Ovary (tissue), 9 donors: ENCODE data around the gene FAM3B. TPM values are rescaled to one million over a fixed set of nuclear protein-coding genes. Genes with fewer than 3 reads are reported as not detected.

Experiments used
- DNase-seq, 5 donors: peaks; one replicate each; pipeline ENCODE4 v3.0.0-alpha.2; 2019 to 2020
- H3K27ac ChIP-seq, 2 donors: fragments of 200-600 bp; one replicate each; pipeline versions ENCODE4 v1.5.1 to v1.8.0; 2019 to 2022
- H3K27me3 ChIP-seq: fragments of 200-600 bp; one replicate; pipeline ENCODE4 v1.8.0; 2022
- H3K36me3 ChIP-seq: fragments of 200-600 bp; sonication (generic); one replicate; pipeline ENCODE4 v1.5.1; 2019
- H3K4me1 ChIP-seq: one replicate; pipeline ENCODE4 v1.8.1; 2013; ENCODE audit warnings: mild to moderate bottlenecking, moderate library complexity; ENCODE audit not compliant: insufficient read depth
- H3K4me3 ChIP-seq: fragments of 200-600 bp; sonication (generic); one replicate; pipeline ENCODE4 v1.5.1; 2017
- H3K9me3 ChIP-seq, 2 donors: fragments of 200-600 bp in 1 of 2; sonication (generic) in 1 of 2; one replicate each; pipeline versions ENCODE4 v1.5.1 to v1.8.1; 2013 to 2019; ENCODE audit warnings: mild to moderate bottlenecking in 1 of 2, moderate library complexity in 1 of 2
- EP300 ChIP-seq: sonication (generic); formaldehyde crosslinking; IDR thresholded peaks from one replicate; pipeline ENCODE4 v1.6.1; 2017; ENCODE audit warnings: antibody characterized with exemption
- POLR2A ChIP-seq: fragments of 450-650 bp; IDR thresholded peaks from one replicate; pipeline ENCODE4 v1.6.1; 2017; ENCODE audit warnings: antibody characterized with exemption, mild to moderate bottlenecking, moderate library complexity
- WGBS, 3 donors: extraction: QIAGEN DNeasy Blood & Tissue Kit in 1 of 3; methylation state at CpG; one replicate each; pipeline versions ENCODE4 v1.1.5 to v1.1.7; 2013 to 2017; 5-methylcytosine and 5-hydroxymethylcytosine counted together
- intact Hi-C, 4 donors: fragments of 100-400 bp; cut with DNase I; formaldehyde crosslinking; loops; one replicate each; pipeline versions ENCODE4 v1.11.0 to v1.15.1; 2022 to 2023
- polyA plus RNA-seq, 2 donors: library from polyadenylated mRNA; stranded (reverse); fragments of 200-250 nt in 1 of 2; fragments of 350-450 nt in 1 of 2; fragmentation: Illumina TruSeq in 1 of 2; extraction: RNeasy Lipid Tissue Mini Kit (QIAGEN cat#74804) in 1 of 2; gene quantifications; one replicate each; pipeline ENCODE4 v1.2.3, GENCODE V29; 2013 to 2014
- total RNA-seq, 7 donors: library from RNA; depleted of rRNA in 2 of 7; stranded (reverse); fragments of >200 nt in 2 of 7; fragmentation: NEBNext Ultra II Directional in 3 of 7; extraction: Animal tissue kit (Norgen Biotek cat#: 25700) in 3 of 7; gene quantifications; one replicate each; pipeline versions ENCODE4 v1.1.0 to v1.2.4, GENCODE V29; 2016 to 2023
- TF ChIP-seq, protein P1 (sequence below), 3 donors: fragments of 450-650 bp in 2 of 3; fragments of 200-600 bp in 1 of 3; IDR thresholded peaks; one replicate each; pipeline versions ENCODE4 v1.5.1 to v1.8.0; 2016 to 2022; ENCODE audit warnings: antibody characterized with exemption in 3 of 3, mild to moderate bottlenecking in 1 of 3
- donor health status: DM: no; HTN: no; CAD: no; lungs with moderate emphysema.
- donor health status: DM: no; HTN: no; CAD: no.
- donor health status: Bipolar disorder and iron deficiency.
- donor health status: DM: yes; HTN: yes; CAD: no.
- donor health status: DM: no; HTN: no; CAD: no.
- donor health status: DM: yes; HTN: yes; CAD: no.

Gene FAM3B
- total and polyA plus RNA-seq, 9 donors = 0.10 to 7.7 (median 1.0) TPM; not detected in 2

DNA sequence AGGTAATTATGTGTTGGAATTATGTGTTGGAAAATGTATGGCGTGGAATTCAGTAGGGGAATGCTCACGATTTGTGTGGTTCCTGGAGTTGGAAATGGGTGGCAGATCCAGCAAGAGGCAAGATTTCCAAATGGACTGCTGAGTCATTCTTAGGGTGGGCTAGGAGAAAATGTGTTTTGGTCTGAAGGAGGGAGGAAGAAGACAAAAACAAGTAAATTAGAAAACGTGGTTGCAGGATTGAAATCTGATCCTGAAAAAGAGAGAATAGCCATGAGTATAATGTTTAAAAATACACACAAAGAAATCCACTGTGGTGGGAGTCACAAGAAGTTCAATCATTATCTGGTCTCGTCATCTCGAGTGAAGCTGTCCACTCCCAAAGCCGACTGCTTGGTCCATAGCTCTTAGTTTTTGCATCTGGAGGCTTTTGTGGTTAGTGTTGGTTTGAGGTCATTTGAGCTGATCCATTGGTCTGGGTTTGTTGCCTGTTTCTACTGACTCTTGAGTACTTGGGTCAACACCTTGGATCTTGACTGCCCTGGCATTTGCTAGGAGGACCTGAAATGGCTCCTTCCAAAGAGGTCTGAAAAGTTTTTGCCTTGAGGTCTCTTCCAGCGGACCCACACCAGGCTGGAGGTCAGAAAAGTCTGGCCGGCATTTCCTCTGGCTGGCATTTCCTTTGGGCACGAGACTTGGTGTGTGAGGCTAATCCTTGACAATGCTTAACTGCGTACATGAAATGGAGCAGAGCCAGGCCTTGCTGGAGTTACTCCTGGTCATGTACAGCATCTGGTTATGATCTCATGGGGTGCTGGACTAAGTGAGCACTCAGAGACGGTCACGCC, 54.5 kb downstream of the FAM3B start:
- Histone ChIP-seq H3K4me1 (peaks cover 2% of the 10 kb centered on the region), H3K27ac (no peak overlapping the region), H3K27me3 (no peaks in the 10 kb centered on the region), H3K36me3 (no peaks in the 10 kb centered on the region), H3K4me3 (no peak overlapping the region), H3K9me3 (no peaks in the 10 kb centered on the region)
- intact Hi-C loops = no loop called here
- 76 to 81% (median 79%) methylated on average over 12 of the region's 12 CpGs for WGBS, 3 donors
- TF ChIP-seq EP300 (no peak), POLR2A (no peak)
- TF ChIP-seq, protein P1, sequence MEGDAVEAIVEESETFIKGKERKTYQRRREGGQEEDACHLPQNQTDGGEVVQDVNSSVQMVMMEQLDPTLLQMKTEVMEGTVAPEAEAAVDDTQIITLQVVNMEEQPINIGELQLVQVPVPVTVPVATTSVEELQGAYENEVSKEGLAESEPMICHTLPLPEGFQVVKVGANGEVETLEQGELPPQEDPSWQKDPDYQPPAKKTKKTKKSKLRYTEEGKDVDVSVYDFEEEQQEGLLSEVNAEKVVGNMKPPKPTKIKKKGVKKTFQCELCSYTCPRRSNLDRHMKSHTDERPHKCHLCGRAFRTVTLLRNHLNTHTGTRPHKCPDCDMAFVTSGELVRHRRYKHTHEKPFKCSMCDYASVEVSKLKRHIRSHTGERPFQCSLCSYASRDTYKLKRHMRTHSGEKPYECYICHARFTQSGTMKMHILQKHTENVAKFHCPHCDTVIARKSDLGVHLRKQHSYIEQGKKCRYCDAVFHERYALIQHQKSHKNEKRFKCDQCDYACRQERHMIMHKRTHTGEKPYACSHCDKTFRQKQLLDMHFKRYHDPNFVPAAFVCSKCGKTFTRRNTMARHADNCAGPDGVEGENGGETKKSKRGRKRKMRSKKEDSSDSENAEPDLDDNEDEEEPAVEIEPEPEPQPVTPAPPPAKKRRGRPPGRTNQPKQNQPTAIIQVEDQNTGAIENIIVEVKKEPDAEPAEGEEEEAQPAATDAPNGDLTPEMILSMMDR (IDR thresholded peaks at IDR 0.05) = no peak
- DNase-seq = no peak

DNA sequence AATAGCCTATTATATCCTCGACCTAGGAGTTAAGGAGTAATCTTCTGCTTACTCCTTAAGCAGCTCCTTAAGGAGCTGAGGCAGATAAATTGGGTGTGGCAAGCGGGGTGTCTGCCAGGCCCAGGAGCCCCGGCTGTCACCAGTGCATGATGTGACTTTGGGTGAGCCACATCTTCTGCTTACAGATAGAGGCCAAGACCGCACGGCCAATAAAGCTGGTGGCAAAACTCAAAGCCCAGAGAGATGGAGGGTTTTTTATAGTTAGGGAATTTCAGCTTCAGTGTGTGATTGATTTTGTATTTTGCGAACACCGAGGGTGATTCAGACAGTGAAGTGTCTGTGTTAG, 55.1 kb downstream of the FAM3B start:
- no peaks in the 10 kb centered on the region for H3K27me3 ChIP-seq
- 92 to 93% (median 93%) methylated on average over 7 of the region's 7 CpGs for WGBS, 3 donors
- H3K27ac ChIP-seq = no peak overlapping the region
- H3K4me3 ChIP-seq = no peak overlapping the region
- H3K4me1 ChIP-seq = peaks cover 2% of the 10 kb centered on the region
- no peak for TF ChIP-seq POLR2A
- TF ChIP-seq, protein P1 (IDR thresholded peaks at IDR 0.05) = no peak
- no peak for TF ChIP-seq EP300
- intact Hi-C loops = no loop called here
- no peaks in the 10 kb centered on the region for H3K36me3 ChIP-seq
- H3K9me3 ChIP-seq = no peaks in the 10 kb centered on the region
- no peak for DNase-seq

DNA sequence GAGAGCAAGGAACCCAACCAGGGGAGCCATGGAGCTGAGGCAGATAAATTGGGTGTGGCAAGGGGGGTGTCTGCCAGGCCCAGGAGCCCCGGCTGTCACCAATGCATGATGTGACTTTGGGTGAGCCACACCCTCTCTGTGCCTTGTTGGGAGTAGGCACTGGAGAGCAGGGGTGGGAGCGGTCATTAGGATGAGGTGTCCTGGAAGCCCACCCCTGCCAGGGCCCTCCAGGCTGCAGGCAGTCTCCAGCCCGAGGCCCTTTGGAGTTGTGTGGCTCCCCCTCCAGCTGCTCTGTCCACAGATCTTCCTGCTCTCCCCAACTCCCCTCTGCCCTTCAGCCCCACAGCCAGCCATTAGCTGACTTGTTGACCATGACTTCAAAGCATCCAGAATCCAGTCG, 56.7 kb downstream of the FAM3B start:
- H3K4me1 ChIP-seq = peaks cover 2% of the 10 kb centered on the region
- no peaks in the 10 kb centered on the region for H3K36me3 ChIP-seq
- 63 to 77% (median 65%) methylated on average over 4 of the region's 4 CpGs for WGBS, 3 donors
- H3K27me3 ChIP-seq = no peaks in the 10 kb centered on the region
- no peak overlapping the region for H3K4me3 ChIP-seq
- intact Hi-C loops = no loop called here
- no peaks in the 10 kb centered on the region for H3K9me3 ChIP-seq
- no peak for DNase-seq
- no peak for TF ChIP-seq EP300
- no peak for TF ChIP-seq POLR2A
- TF ChIP-seq, protein P1 (IDR thresholded peaks at IDR 0.05) = no peak
- no peak overlapping the region for H3K27ac ChIP-seq

DNA sequence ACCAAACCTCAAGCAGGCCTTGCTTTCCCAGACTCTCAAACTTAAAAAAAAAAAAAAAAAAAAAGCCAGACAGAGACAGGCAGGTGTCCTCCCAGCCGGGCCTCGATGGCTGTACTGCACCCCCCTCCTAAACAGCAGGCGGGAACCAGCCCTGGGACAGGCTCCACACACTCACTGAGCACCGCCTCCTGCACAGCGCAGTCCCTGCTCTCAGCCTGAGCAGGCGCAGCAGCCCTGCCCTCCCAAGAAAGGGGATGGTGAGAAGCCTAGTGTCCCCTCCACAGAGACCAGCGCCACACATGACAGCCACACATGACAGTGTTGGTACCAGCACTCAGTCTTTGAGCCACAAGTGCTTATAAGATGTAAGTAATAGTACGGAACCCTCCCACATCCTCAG, 57.2 kb downstream of the FAM3B start:
- Histone ChIP-seq H3K36me3 (no peaks in the 10 kb centered on the region), H3K27ac (no peak overlapping the region), H3K4me3 (no peak overlapping the region), H3K27me3 (no peaks in the 10 kb centered on the region), H3K4me1 (peaks cover 2% of the 10 kb centered on the region), H3K9me3 (no peaks in the 10 kb centered on the region)
- no peak for DNase-seq
- WGBS, 3 donors = 90 to 93% (median 91%) methylated on average over 8 of the region's 8 CpGs
- intact Hi-C loops = no loop called here
- TF ChIP-seq, protein P1 (IDR thresholded peaks at IDR 0.05) = no peak
- no peak for TF ChIP-seq POLR2A
- no peak for TF ChIP-seq EP300
